SH-SY5Y (cell line): Measurements from ENCODE around the gene RFX5.

Experiments used
- GATA2 ChIP-seq: IDR thresholded peaks from 2 replicates; pipeline ENCODE4 v1.6.1; 2011; ENCODE audit warnings: mild to moderate bottlenecking, low read depth, low read length
- GATA3 ChIP-seq: IDR thresholded peaks from 2 replicates; pipeline ENCODE4 v1.6.1; 2011; ENCODE audit warnings: low read depth, mild to moderate bottlenecking, low read length, moderate library complexity

- TF ChIP-seq GATA3 (no peak), GATA2 (no peak)
Observed at GRCh38 chr1:151325231-151325630, 21.8 kb downstream of the RFX5 start.
